AG04450 (cell line): ENCODE data around the gene TOX2. TPM values are rescaled to one million over a fixed set of nuclear protein-coding genes. Genes with fewer than 3 reads are reported as not detected.
A peak's percentile ranks its signal among the peaks of the same experiment; 100 is the strongest.

Source experiments
- CTCF ChIA-PET: fragments of 300-600, 350-600 bp; formaldehyde crosslinking; extraction: SDS; loops from one replicate; lab custom pipeline; 2022; ENCODE audit warnings: antibody characterized with exemption, inconsistent platforms; lab: Charles Lee
- POLR2A ChIA-PET: fragments of 350-600 bp; formaldehyde crosslinking; extraction: SDS; loops from one replicate; lab custom pipeline; 2021; ENCODE audit warnings: antibody characterized with exemption, inconsistent platforms; lab: Yijun Ruan, JAX
- DNase-seq: peaks from one replicate; pipeline ENCODE4 v3.0.0-alpha.2; 2011; ENCODE audit warnings: low read depth, low spot score
- H3K27ac ChIP-seq: one replicate; pipeline ENCODE4 v1.5.1; 2012; ENCODE audit warnings: low read depth, low read length, control low read depth
- H3K27me3 ChIP-seq: one replicate; pipeline ENCODE4 v1.6.0; 2012; ENCODE audit warnings: low read length; ENCODE audit not compliant: control insufficient read depth, insufficient read depth
- H3K4me3 ChIP-seq: 2 replicates; pipeline ENCODE4 v1.5.1; 2011; ENCODE audit warnings: mild to moderate bottlenecking, low read depth, low read length, control low read depth
- H3K9me3 ChIP-seq: 2 replicates; pipeline ENCODE4 v1.5.1; 2012; ENCODE audit warnings: low read length; ENCODE audit not compliant: control insufficient read depth, insufficient read depth
- CTCF ChIP-seq: IDR thresholded peaks from 2 replicates; pipeline ENCODE4 v1.5.1; 2011; ENCODE audit warnings: low read depth, low read length, control low read depth, inconsistent platforms
- polyA plus RNA-seq: library from polyadenylated mRNA; depleted of rRNA; stranded (reverse); fragments of >200 nt; gene quantifications from 2 replicates; pipeline ENCODE4 v1.2.3, GENCODE V29; 2011

The TOX2 gene
- polyA plus RNA-seq, 1 experiment = 10.6 TPM

GRCh38 chr20:44074252-44075151 is 159.8 kb downstream of the TOX2 start:
- H3K4me3 ChIP-seq = no peak overlapping the region
- no peaks in the 10 kb centered on the region for H3K9me3 ChIP-seq
- TF ChIP-seq CTCF = no peak
- H3K27me3 ChIP-seq = no peaks in the 10 kb centered on the region
- no peak for DNase-seq
- ChIA-PET CTCF (interaction anchor here (2.3 kb wide), 1 partner anchor 325 kb away, joined by 8 read pairs; no protein-coding TSS in a partner anchor), POLR2A (interaction anchor here (0.6 kb wide), 1 partner anchor 410 kb away, joined by 3 read pairs; no protein-coding TSS in a partner anchor)
- H3K27ac ChIP-seq = peak overlapping the region; percentile 24

GRCh38 chr20:44075191-44075949 is 160.7 kb downstream of the TOX2 start:
- CTCF ChIA-PET = interaction anchor here (2.3 kb wide), 1 partner anchor 326 kb away, joined by 8 read pairs; no protein-coding TSS in a partner anchor
- Histone ChIP-seq H3K4me3 (no peak overlapping the region), H3K27ac (no peak overlapping the region), H3K27me3 (no peaks in the 10 kb centered on the region), H3K9me3 (no peaks in the 10 kb centered on the region)
- TF ChIP-seq CTCF = no peak
- POLR2A ChIA-PET = no interaction called here
- no peak for DNase-seq

- no peak overlapping the region for H3K4me3 ChIP-seq
- no peak for TF ChIP-seq CTCF
- ChIA-PET POLR2A (no interaction called here), CTCF (no interaction called here)
- no peaks in the 10 kb centered on the region for H3K9me3 ChIP-seq
- no peaks in the 10 kb centered on the region for H3K27me3 ChIP-seq
- no peak for DNase-seq
- H3K27ac ChIP-seq = no peak overlapping the region
These were observed 161.2 kb downstream of the TOX2 start for GRCh38 chr20:44075950-44076232.

GRCh38 chr20:44079291-44079690 is 164.6 kb downstream of the TOX2 start:
- CTCF ChIA-PET = interaction anchor here (0.6 to 7.6 kb wide), 5 partner anchors 10 to 541 kb away, joined by 3 to 197 read pairs (median 17); no protein-coding TSS in a partner anchor
- no peak for TF ChIP-seq CTCF
- no peak for DNase-seq
- no peak overlapping the region for H3K27ac ChIP-seq
- no peaks in the 10 kb centered on the region for H3K9me3 ChIP-seq
- H3K27me3 ChIP-seq = no peaks in the 10 kb centered on the region
- POLR2A ChIA-PET = no interaction called here
- H3K4me3 ChIP-seq = no peak overlapping the region

GRCh38 chr20:44080064-44080463 is 165.4 kb downstream of the TOX2 start:
- H3K4me3 ChIP-seq = no peak overlapping the region
- ChIA-PET CTCF (interaction anchor here (0.6 to 7.6 kb wide), 62 partner anchors 8 to 647 kb away, joined by 3 to 197 read pairs (median 4); partner anchors contain the start of genes GTSF1L and SRSF6), POLR2A (interaction anchor here (1.1 kb wide), 1 partner anchor 329 kb away, joined by 4 read pairs; no protein-coding TSS in a partner anchor)
- no peak for DNase-seq
- no peak for TF ChIP-seq CTCF
- H3K27me3 ChIP-seq = no peaks in the 10 kb centered on the region
- H3K9me3 ChIP-seq = no peaks in the 10 kb centered on the region; the same call in 1 of the 2 replicates
- H3K27ac ChIP-seq = no peak overlapping the region
